KOPT-K1 (cell line): ENCODE results near the gene CDH12.

Source experiments
- H3K27ac ChIP-seq: fragments of 200-600 bp; sonication (generic); 2 replicates; pipeline ENCODE4 v1.5.1; 2016; ENCODE audit warnings: antibody characterized with exemption, mild to moderate bottlenecking, low read depth, low read length; ENCODE audit not compliant: poor library complexity, severe bottlenecking
- H3K36me3 ChIP-seq: fragments of 200-600 bp; sonication (generic); 2 replicates; pipeline ENCODE4 v1.5.1; 2017; ENCODE audit warnings: antibody characterized with exemption, mild to moderate bottlenecking, low read length, moderate library complexity; ENCODE audit not compliant: insufficient read depth
- H3K9me3 ChIP-seq: fragments of 200-600 bp; sonication (generic); 2 replicates; pipeline ENCODE4 v1.5.1; 2017; ENCODE audit warnings: antibody characterized with exemption, low read length, mild to moderate bottlenecking; ENCODE audit not compliant: insufficient read depth, poor library complexity, severe bottlenecking

Gene CDH12

GRCh38 chr5:21711866-21712758 is 1141.0 kb downstream of the CDH12 start:
- H3K27ac ChIP-seq: no peak overlapping the region
- H3K36me3 ChIP-seq: no peaks in the 10 kb centered on the region
- H3K9me3 ChIP-seq: no peaks in the 10 kb centered on the region

GRCh38 chr5:21709770-21710169 is 1143.4 kb downstream of the CDH12 start:
- H3K27ac ChIP-seq: no peak overlapping the region
- H3K36me3 ChIP-seq: no peaks in the 10 kb centered on the region

GRCh38 chr5:21704974-21705668 is 1148.0 kb downstream of the CDH12 start:
- Histone ChIP-seq H3K27ac (no peak overlapping the region), H3K9me3 (no peaks in the 10 kb centered on the region), H3K36me3 (no peaks in the 10 kb centered on the region)

More at GRCh38 chr5:21709770-21710169, 1143.4 kb downstream of the CDH12 start:
- H3K9me3 ChIP-seq: no peaks in the 10 kb centered on the region

DNA sequence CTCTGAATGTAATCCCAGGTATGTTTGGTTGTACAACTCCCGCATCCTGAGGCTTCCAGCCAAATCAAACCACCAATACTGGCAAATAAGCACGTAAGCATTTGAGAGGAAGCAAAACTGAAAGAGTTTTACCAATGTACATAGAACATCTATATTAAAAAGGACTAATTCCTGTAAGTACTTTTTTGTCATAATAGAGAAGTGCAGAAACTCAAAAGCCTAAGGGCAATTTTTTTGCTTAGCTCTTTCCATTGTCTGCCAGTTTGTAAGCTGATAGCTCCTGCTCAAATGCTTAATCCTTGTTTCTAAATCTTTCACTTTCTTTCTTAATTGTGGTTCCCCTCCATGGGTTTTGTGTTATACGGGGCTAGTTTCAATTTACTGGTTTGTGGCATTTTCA is 1151.8 kb downstream of the CDH12 start:
- Histone ChIP-seq H3K27ac (no peak overlapping the region), H3K9me3 (no peaks in the 10 kb centered on the region), H3K36me3 (no peaks in the 10 kb centered on the region)
